ENCODE measurements around the gene BCAP29.

The BCAP29 gene

GRCh38 chr7:107563081-107563774 lies 16.8 kb upstream of the BCAP29 start:
- H3K27me3 ChIP-seq = no peaks in the 10 kb centered on the region
- DNase-seq = no peak
- no peak for TF ChIP-seq CTCF (IDR thresholded peaks at IDR 0.05; ENCODE audit: low read depth, low read length)
- peak overlapping the region; percentile 86 for H3K4me3 ChIP-seq (ENCODE audit: low read depth, low read length)
- H3K9me3 ChIP-seq = no peaks in the 10 kb centered on the region
- peaks cover 3% of the 10 kb centered on the region; the same call in 1 of the 2 replicates for H3K4me1 ChIP-seq
- no peaks in the 10 kb centered on the region; the same call in 1 of the 2 replicates for H3K36me3 ChIP-seq

- DNase-seq = peak; percentile 83
- TF ChIP-seq CTCF (IDR thresholded peaks at IDR 0.05; ENCODE audit: low read depth, low read length) = no peak
Observed at GRCh38 chr7:107563775-107564552, 16.1 kb upstream of the BCAP29 start, which contains the start of the genes COG5 and DUS4L. COG5 (minus strand) TSS chr7:107563920; CDS start chr7:107563896, 24 bp downstream. DUS4L (plus strand) TSS chr7:107563971; CDS start chr7:107567071, 3,100 bp downstream.

GRCh38 chr7:107564553-107565298 lies 15.3 kb upstream of the BCAP29 start:
- Histone ChIP-seq H3K4me1 (peaks cover 3% of the 10 kb centered on the region; the same call in 1 of the 2 replicates), H3K4me3 (ENCODE audit: low read depth, low read length) (peak overlapping the region; percentile 86), H3K36me3 (no peaks in the 10 kb centered on the region), H3K9me3 (no peaks in the 10 kb centered on the region), H3K27me3 (no peaks in the 10 kb centered on the region)
- DNase-seq = no peak
- no peak for TF ChIP-seq CTCF (IDR thresholded peaks at IDR 0.05; ENCODE audit: low read depth, low read length)

More at GRCh38 chr7:107563775-107564552, 16.1 kb upstream of the BCAP29 start, which contains the start of the genes COG5 and DUS4L:
- no peaks in the 10 kb centered on the region for H3K9me3 ChIP-seq
- H3K36me3 ChIP-seq = no peaks in the 10 kb centered on the region
- H3K4me1 ChIP-seq = peaks cover 3% of the 10 kb centered on the region; the same call in 1 of the 2 replicates
- peak within 1 kb of the TSS; percentile 86 for H3K4me3 ChIP-seq (ENCODE audit: low read depth, low read length)
- H3K27me3 ChIP-seq = no peaks in the 10 kb centered on the region

GRCh38 chr7:107570298-107570697 lies 9.7 kb upstream of the BCAP29 start:
- no peaks in the 10 kb centered on the region for H3K27me3 ChIP-seq
- no peak for DNase-seq
- H3K4me1 ChIP-seq = no peaks in the 10 kb centered on the region
- H3K36me3 ChIP-seq = peaks cover 7% of the 10 kb centered on the region; the same call in 1 of the 2 replicates
- H3K4me3 ChIP-seq (ENCODE audit: low read depth, low read length) = no peak overlapping the region
- no peaks in the 10 kb centered on the region for H3K9me3 ChIP-seq
- TF ChIP-seq CTCF (IDR thresholded peaks at IDR 0.05; ENCODE audit: low read depth, low read length) = no peak

- Histone ChIP-seq H3K9me3 (no peaks in the 10 kb centered on the region), H3K4me1 (no peaks in the 10 kb centered on the region), H3K27me3 (no peaks in the 10 kb centered on the region), H3K4me3 (ENCODE audit: low read depth, low read length) (no peak overlapping the region), H3K36me3 (peaks cover 7% of the 10 kb centered on the region)
- no peak for TF ChIP-seq CTCF (IDR thresholded peaks at IDR 0.05; ENCODE audit: low read depth, low read length)
- DNase-seq = no peak
Observed at GRCh38 chr7:107573537-107573936, 6.5 kb upstream of the BCAP29 start.

Measured in BE2C (cell line).